Measurements from ENCODE around the gene MYBPHL. TPM values are rescaled to one million over a fixed set of nuclear protein-coding genes. Genes with fewer than 3 reads are reported as not detected.

MYBPHL gene
- total RNA-seq, 4 donors from 2014 or later: 0.76 TPM; not detected in 3

GRCh38 chr1:109350182-109350581, 43.4 kb upstream of the MYBPHL start:
- Histone ChIP-seq H3K27me3 (no peaks in the 10 kb centered on the region), H3K9me3 (no peaks in the 10 kb centered on the region), H3K4me1 (no peaks in the 10 kb centered on the region), H3K27ac (no peak overlapping the region), H3K36me3 (no peaks in the 10 kb centered on the region), H3K4me3 (no peak overlapping the region)
- intact Hi-C loops (cut with DNase I; ENCODE audit: low total_unique reads): no loop called here
- TF ChIP-seq, protein P1, sequence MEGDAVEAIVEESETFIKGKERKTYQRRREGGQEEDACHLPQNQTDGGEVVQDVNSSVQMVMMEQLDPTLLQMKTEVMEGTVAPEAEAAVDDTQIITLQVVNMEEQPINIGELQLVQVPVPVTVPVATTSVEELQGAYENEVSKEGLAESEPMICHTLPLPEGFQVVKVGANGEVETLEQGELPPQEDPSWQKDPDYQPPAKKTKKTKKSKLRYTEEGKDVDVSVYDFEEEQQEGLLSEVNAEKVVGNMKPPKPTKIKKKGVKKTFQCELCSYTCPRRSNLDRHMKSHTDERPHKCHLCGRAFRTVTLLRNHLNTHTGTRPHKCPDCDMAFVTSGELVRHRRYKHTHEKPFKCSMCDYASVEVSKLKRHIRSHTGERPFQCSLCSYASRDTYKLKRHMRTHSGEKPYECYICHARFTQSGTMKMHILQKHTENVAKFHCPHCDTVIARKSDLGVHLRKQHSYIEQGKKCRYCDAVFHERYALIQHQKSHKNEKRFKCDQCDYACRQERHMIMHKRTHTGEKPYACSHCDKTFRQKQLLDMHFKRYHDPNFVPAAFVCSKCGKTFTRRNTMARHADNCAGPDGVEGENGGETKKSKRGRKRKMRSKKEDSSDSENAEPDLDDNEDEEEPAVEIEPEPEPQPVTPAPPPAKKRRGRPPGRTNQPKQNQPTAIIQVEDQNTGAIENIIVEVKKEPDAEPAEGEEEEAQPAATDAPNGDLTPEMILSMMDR (IDR thresholded peaks at IDR 0.05): no peak
- TF ChIP-seq POLR2A (IDR thresholded peaks at IDR 0.05): no peak
- no peak for DNase-seq

- H3K9me3 ChIP-seq: no peaks in the 10 kb centered on the region
- no peak for DNase-seq
- no peak overlapping the region for H3K27ac ChIP-seq
- H3K36me3 ChIP-seq: no peaks in the 10 kb centered on the region
- H3K4me3 ChIP-seq: no peak overlapping the region
- no peaks in the 10 kb centered on the region for H3K4me1 ChIP-seq
- intact Hi-C loops (cut with DNase I; ENCODE audit: low total_unique reads): no loop called here
- H3K27me3 ChIP-seq: no peaks in the 10 kb centered on the region
- TF ChIP-seq POLR2A (IDR thresholded peaks at IDR 0.05): no peak
- TF ChIP-seq, protein P1 (IDR thresholded peaks at IDR 0.05): no peak
Measured at GRCh38 chr1:109347511-109347910, 40.7 kb upstream of the MYBPHL start.

GRCh38 chr1:109341944-109342930, 35.4 kb upstream of the MYBPHL start:
- no peaks in the 10 kb centered on the region for H3K9me3 ChIP-seq
- H3K27me3 ChIP-seq: no peaks in the 10 kb centered on the region
- no peaks in the 10 kb centered on the region for H3K36me3 ChIP-seq
- intact Hi-C loops (cut with DNase I; ENCODE audit: low total_unique reads): no loop called here
- no peak for TF ChIP-seq POLR2A (IDR thresholded peaks at IDR 0.05)
- TF ChIP-seq, protein P1 (IDR thresholded peaks at IDR 0.05): no peak
- no peak overlapping the region for H3K27ac ChIP-seq
- no peak for DNase-seq
- H3K4me1 ChIP-seq: no peaks in the 10 kb centered on the region
- H3K4me3 ChIP-seq: no peak overlapping the region

- Histone ChIP-seq H3K4me1 (no peaks in the 10 kb centered on the region), H3K27me3 (no peaks in the 10 kb centered on the region), H3K27ac (no peak overlapping the region), H3K9me3 (no peaks in the 10 kb centered on the region), H3K36me3 (no peaks in the 10 kb centered on the region), H3K4me3 (no peak overlapping the region)
- intact Hi-C loops (cut with DNase I; ENCODE audit: low total_unique reads): no loop called here
- no peak for TF ChIP-seq POLR2A (IDR thresholded peaks at IDR 0.05)
- TF ChIP-seq, protein P1 (IDR thresholded peaks at IDR 0.05): no peak
- DNase-seq: no peak
Measured at GRCh38 chr1:109338608-109339007, 31.8 kb upstream of the MYBPHL start.

GRCh38 chr1:109338091-109338490, 31.3 kb upstream of the MYBPHL start:
- H3K36me3 ChIP-seq: no peaks in the 10 kb centered on the region
- TF ChIP-seq, protein P1 (IDR thresholded peaks at IDR 0.05): no peak
- no peak for TF ChIP-seq POLR2A (IDR thresholded peaks at IDR 0.05)
- no peaks in the 10 kb centered on the region for H3K27me3 ChIP-seq
- no peaks in the 10 kb centered on the region for H3K4me1 ChIP-seq
- intact Hi-C loops (cut with DNase I; ENCODE audit: low total_unique reads): no loop called here
- H3K9me3 ChIP-seq: no peaks in the 10 kb centered on the region
- no peak overlapping the region for H3K4me3 ChIP-seq
- no peak overlapping the region for H3K27ac ChIP-seq
- no peak for DNase-seq

Data from uterus (tissue), 4 donors.